HepG2 (cell line): ENCODE data around the gene THUMPD2.

Experiments used
- CBX5 ChIP-seq: sonication (generic); formaldehyde crosslinking; IDR thresholded peaks from 2 replicates; pipeline ENCODE4 v1.4.0; 2020; ENCODE audit warnings: missing genetic modification reagents, borderline replicate concordance
- ESRRA ChIP-seq: sonication (generic); formaldehyde crosslinking; IDR thresholded peaks from 2 replicates; pipeline ENCODE4 v1.5.1; 2020; ENCODE audit warnings: mild to moderate bottlenecking, low read depth, missing genetic modification reagents
- NFKB2 ChIP-seq: sonication (generic); formaldehyde crosslinking; IDR thresholded peaks from 2 replicates; pipeline ENCODE4 v1.4.0; 2020; ENCODE audit warnings: missing genetic modification reagents, borderline replicate concordance
- POLR2A ChIP-seq, 2 experiments: IDR thresholded peaks; 2 replicates each; pipeline ENCODE4 v1.6.1; 2011; ENCODE audit warnings: low read depth in 2 of 2, low read length in 2 of 2, mild to moderate bottlenecking in 1 of 2, moderate library complexity in 1 of 2; ENCODE audit not compliant: insufficient read depth in 1 of 2
- RXRB ChIP-seq: IDR thresholded peaks from 2 replicates; pipeline ENCODE4 v1.6.1; 2016; ENCODE audit warnings: borderline replicate concordance, missing genetic modification reagents, missing compliant biosample characterization
- TF ChIP-seq, protein P1 (sequence below): sonication (generic); formaldehyde crosslinking; IDR thresholded peaks from 2 replicates; pipeline ENCODE4 v1.4.0; 2020; ENCODE audit warnings: mild to moderate bottlenecking, missing genetic modification reagents
- TF ChIP-seq, protein P2 (sequence below): sonication (generic); formaldehyde crosslinking; IDR thresholded peaks from 2 replicates; pipeline ENCODE4 v1.5.1; 2020; ENCODE audit warnings: mild to moderate bottlenecking, missing genetic modification reagents, moderate library complexity
- TF ChIP-seq, protein P3 (sequence below): sonication (generic); formaldehyde crosslinking; IDR thresholded peaks from 2 replicates; pipeline ENCODE4 v1.4.0; 2020; ENCODE audit warnings: low read depth, mild to moderate bottlenecking, missing genetic modification reagents

DNA sequence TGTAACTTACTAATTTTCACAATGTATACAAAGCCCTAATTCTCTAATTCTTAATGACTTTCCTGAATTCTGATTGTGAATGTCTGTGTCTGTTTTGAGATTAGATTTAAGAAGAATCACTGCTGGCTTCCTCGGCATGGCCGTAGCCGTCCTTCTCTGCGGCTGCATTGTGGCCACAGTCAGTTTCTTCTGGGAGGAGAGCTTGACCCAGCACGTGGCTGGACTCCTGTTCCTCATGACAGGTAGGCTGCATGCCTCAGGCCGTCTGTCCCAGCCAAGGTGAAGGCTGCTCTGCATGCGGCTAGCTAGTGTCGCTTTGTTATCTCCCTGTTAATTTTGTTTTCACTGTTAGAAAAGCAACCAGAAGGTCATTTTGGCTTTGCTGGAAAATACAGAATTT lies 72.1 kb downstream of the THUMPD2 start:
- TF ChIP-seq POLR2A (IDR thresholded peaks at IDR 0.05; ENCODE audit: insufficient read depth in 1 of 2, low read depth in 2 of 2, low read length in 2 of 2) (no peak), CBX5 (CRISPR knock-in tag) (no peak), NFKB2 (no peak), RXRB (CRISPR knock-in tag) (no peak), ESRRA (no peak)
- TF ChIP-seq, protein P1, sequence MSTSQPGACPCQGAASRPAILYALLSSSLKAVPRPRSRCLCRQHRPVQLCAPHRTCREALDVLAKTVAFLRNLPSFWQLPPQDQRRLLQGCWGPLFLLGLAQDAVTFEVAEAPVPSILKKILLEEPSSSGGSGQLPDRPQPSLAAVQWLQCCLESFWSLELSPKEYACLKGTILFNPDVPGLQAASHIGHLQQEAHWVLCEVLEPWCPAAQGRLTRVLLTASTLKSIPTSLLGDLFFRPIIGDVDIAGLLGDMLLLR (CRISPR knock-in tag): no peak
- TF ChIP-seq, protein P2, sequence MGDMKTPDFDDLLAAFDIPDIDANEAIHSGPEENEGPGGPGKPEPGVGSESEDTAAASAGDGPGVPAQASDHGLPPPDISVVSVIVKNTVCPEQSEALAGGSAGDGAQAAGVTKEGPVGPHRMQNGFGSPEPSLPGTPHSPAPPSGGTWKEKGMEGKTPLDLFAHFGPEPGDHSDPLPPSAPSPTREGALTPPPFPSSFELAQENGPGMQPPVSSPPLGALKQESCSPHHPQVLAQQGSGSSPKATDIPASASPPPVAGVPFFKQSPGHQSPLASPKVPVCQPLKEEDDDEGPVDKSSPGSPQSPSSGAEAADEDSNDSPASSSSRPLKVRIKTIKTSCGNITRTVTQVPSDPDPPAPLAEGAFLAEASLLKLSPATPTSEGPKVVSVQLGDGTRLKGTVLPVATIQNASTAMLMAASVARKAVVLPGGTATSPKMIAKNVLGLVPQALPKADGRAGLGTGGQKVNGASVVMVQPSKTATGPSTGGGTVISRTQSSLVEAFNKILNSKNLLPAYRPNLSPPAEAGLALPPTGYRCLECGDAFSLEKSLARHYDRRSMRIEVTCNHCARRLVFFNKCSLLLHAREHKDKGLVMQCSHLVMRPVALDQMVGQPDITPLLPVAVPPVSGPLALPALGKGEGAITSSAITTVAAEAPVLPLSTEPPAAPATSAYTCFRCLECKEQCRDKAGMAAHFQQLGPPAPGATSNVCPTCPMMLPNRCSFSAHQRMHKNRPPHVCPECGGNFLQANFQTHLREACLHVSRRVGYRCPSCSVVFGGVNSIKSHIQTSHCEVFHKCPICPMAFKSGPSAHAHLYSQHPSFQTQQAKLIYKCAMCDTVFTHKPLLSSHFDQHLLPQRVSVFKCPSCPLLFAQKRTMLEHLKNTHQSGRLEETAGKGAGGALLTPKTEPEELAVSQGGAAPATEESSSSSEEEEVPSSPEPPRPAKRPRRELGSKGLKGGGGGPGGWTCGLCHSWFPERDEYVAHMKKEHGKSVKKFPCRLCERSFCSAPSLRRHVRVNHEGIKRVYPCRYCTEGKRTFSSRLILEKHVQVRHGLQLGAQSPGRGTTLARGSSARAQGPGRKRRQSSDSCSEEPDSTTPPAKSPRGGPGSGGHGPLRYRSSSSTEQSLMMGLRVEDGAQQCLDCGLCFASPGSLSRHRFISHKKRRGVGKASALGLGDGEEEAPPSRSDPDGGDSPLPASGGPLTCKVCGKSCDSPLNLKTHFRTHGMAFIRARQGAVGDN (CRISPR knock-in tag): no peak
- TF ChIP-seq, protein P3, sequence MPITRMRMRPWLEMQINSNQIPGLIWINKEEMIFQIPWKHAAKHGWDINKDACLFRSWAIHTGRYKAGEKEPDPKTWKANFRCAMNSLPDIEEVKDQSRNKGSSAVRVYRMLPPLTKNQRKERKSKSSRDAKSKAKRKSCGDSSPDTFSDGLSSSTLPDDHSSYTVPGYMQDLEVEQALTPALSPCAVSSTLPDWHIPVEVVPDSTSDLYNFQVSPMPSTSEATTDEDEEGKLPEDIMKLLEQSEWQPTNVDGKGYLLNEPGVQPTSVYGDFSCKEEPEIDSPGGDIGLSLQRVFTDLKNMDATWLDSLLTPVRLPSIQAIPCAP (CRISPR knock-in tag): no peak
